C4-2B (cell line): ENCODE data around the gene GSTT2B.
A peak's percentile ranks its signal among the peaks of the same experiment; 100 is the strongest.
"Not testable (repeated sequence)": the region's sequence is repeated elsewhere in the genome, so short reads cannot be mapped to it uniquely, and the experiment has no call there.

Experiments used
- H3K27ac ChIP-seq: fragments of 450-650 bp; 2 replicates; pipeline ENCODE4 v1.5.1; 2017
- CTCF ChIP-seq: fragments of 450-650 bp; conservative IDR thresholded peaks from 2 replicates; pipeline ENCODE4 v1.5.1; 2017; ENCODE audit warnings: mild to moderate bottlenecking
- ZFX ChIP-seq: fragments of 450-650 bp; IDR thresholded peaks from 2 replicates; pipeline ENCODE4 v1.6.1; 2017

The GSTT2B gene

GRCh38 chr22:23969071-23969470 lies 8.1 kb upstream of the GSTT2B start:
- TF ChIP-seq CTCF (no peak), ZFX (no peak)
- peak overlapping the region; percentile 13 for H3K27ac ChIP-seq

GRCh38 chr22:23966568-23966967 lies 5.6 kb upstream of the GSTT2B start, which contains the start of gene DDTL:
TSS of gene DDTL (plus strand) at chr22:23966888. CDS start at chr22:23966915, 27 bp downstream.
- H3K27ac ChIP-seq, result not testable (repeated sequence)

GRCh38 chr22:23966094-23966493 lies 5.1 kb upstream of the GSTT2B start:
- H3K27ac ChIP-seq, result not testable (repeated sequence)

- not testable (repeated sequence) for H3K27ac ChIP-seq
- peak; percentile 86 for TF ChIP-seq CTCF
Observed at GRCh38 chr22:23956301-23956900, 4.6 kb downstream of the GSTT2B start.

GRCh38 chr22:23955886-23956285 lies 5.1 kb downstream of the GSTT2B start:
- H3K27ac ChIP-seq, result not testable (repeated sequence)

- not testable (repeated sequence) for H3K27ac ChIP-seq
Observed at GRCh38 chr22:23954991-23955305, 6.0 kb downstream of the GSTT2B start.

GRCh38 chr22:23954193-23954990 lies 6.6 kb downstream of the GSTT2B start:
- H3K27ac ChIP-seq, result not testable (repeated sequence)

GRCh38 chr22:23953485-23953884 lies 7.5 kb downstream of the GSTT2B start:
- H3K27ac ChIP-seq, result not testable (repeated sequence)

GRCh38 chr22:23952794-23953405 lies 8.1 kb downstream of the GSTT2B start:
- not testable (repeated sequence) for H3K27ac ChIP-seq

GRCh38 chr22:23951383-23951782 lies 9.6 kb downstream of the GSTT2B start:
- H3K27ac ChIP-seq, result not testable (repeated sequence)

GRCh38 chr22:23949764-23950163 lies 11.2 kb downstream of the GSTT2B start:
- H3K27ac ChIP-seq, result not testable (repeated sequence)

GRCh38 chr22:23947391-23947790 lies 13.6 kb downstream of the GSTT2B start:
- H3K27ac ChIP-seq, result not testable (repeated sequence)

GRCh38 chr22:23940166-23940565 lies 20.8 kb downstream of the GSTT2B start:
- peak overlapping the region; percentile 79; the same call in 1 of the 2 replicates for H3K27ac ChIP-seq

- TF ChIP-seq ZFX (no peak), CTCF (no peak)
- H3K27ac ChIP-seq, result peak overlapping the region; percentile 79
Observed at GRCh38 chr22:23939017-23939357, 22.0 kb downstream of the GSTT2B start.
